Measurements from ENCODE around the gene GUCY2F.

Gene GUCY2F

DNA sequence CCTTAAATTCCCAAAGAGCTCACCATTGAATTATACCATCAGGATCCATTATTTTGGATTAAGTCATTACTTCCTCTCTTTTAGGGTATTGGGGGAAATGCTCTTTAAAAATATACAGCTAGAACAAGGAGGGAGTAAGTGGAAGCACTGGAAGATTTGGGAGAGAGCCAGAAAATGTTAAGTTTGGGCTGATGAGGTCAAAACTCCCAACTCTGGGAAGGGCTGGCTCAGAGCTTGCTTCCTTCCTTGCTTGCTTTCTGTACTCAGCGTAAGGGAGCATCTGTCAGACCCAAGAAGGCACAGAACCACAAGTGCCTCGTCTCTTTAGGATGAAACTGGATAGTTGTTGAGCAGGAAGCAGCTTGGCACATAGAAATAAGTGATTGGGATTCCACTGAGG is 138.2 kb downstream of the GUCY2F start:
- no peak for DNase-seq (ENCODE audit: low spot score)

DNA sequence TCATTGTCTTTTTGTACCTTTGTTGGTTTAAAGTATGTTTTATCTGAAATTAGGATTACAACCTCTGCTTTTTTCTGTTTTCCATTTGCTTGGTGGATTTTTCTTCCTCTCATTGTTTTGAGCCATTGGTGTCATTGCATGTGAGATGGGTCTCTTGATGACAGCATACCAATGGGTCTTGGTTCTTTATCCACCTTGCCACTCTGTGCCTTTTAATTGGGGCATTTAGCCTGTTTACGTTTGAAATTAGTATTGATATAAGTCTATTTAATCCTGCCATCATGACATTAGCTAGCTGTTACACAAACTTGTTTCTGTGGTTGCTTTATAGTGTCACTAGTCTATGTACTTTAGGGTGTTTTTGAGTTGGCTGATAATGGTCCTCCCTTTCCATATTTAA is 145.7 kb downstream of the GUCY2F start:
- no peak for DNase-seq (ENCODE audit: low spot score)

DNA sequence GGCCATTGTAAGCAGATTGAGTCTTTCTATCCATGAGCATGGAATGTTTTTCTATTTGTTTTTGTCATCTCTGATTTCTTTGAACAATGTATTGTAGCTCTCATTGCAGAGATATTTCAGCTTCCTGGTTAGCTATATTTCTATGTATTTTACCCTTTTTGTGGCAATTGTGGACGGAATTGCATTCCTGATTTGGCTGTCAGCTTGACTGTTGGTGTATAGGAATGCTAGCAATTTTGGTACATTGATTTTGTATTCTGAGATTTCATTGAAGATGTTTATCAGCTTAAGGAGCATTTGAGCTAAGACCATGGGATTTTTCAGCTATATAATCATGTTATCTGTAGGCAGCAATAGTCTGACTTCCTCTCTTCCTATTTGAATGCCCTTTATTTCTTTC is 154.6 kb downstream of the GUCY2F start:
- no peak for DNase-seq (ENCODE audit: low spot score)
